Thyroid gland (tissue), 4 donors: Measurements from ENCODE around the gene CARS1.

Source experiments
- CTCF ChIP-seq, 6 experiments: fragments of 200-600 bp in 3 of 6; fragments of 450-650 bp in 3 of 6; sonication (generic) in 3 of 6; IDR thresholded peaks; one replicate each; pipeline ENCODE4 v1.5.1; 2016 to 2019; ENCODE audit warnings: antibody characterized with exemption in 6 of 6, mild to moderate bottlenecking in 2 of 6, inconsistent platforms in 1 of 6, moderate library complexity in 1 of 6
- POLR2A ChIP-seq, 2 donors: fragments of 450-650 bp; IDR thresholded peaks; one replicate each; pipeline ENCODE4 v1.6.1; 2017; ENCODE audit warnings: antibody characterized with exemption in 2 of 2, mild to moderate bottlenecking in 2 of 2, moderate library complexity in 1 of 2

- TF ChIP-seq CTCF (IDR thresholded peaks at IDR 0.05): no peak
- TF ChIP-seq POLR2A (IDR thresholded peaks at IDR 0.05): no peak
Measured at GRCh38 chr11:3022300-3022967, 34.8 kb downstream of the CARS1 start.
